AG04449 (cell line): ENCODE results near the gene ZC2HC1C.
"Not testable (repeated sequence)": the region's sequence is repeated elsewhere in the genome, so short reads cannot be mapped to it uniquely, and the experiment has no call there.

Source experiments
- CTCF ChIA-PET: fragments of 350-600 bp; formaldehyde crosslinking; extraction: SDS; loops from one replicate; lab custom pipeline; 2021; ENCODE audit warnings: antibody characterized with exemption; lab: Yijun Ruan, JAX
- POLR2A ChIA-PET: fragments of 400-600, 350-600 bp; formaldehyde crosslinking; extraction: SDS; loops from one replicate; lab custom pipeline; 2020; ENCODE audit warnings: antibody characterized with exemption, inconsistent platforms; lab: Yijun Ruan, JAX
- DNase-seq: peaks from one replicate; pipeline ENCODE4 v3.0.0-alpha.2; 2010; ENCODE audit warnings: low read depth, low spot score
- H3K4me3 ChIP-seq: 2 replicates; pipeline ENCODE4 v1.5.1; 2011; ENCODE audit warnings: low read depth, mild to moderate bottlenecking, control low read depth, low read length
- TF ChIP-seq, protein P1 (sequence below): IDR thresholded peaks from one replicate; pipeline ENCODE4 v1.5.1; 2011; ENCODE audit warnings: mild to moderate bottlenecking, moderate library complexity, low read length, control low read depth, inconsistent platforms; ENCODE audit not compliant: insufficient read depth; ENCODE audit errors: missing control alignments

Gene ZC2HC1C

DNA sequence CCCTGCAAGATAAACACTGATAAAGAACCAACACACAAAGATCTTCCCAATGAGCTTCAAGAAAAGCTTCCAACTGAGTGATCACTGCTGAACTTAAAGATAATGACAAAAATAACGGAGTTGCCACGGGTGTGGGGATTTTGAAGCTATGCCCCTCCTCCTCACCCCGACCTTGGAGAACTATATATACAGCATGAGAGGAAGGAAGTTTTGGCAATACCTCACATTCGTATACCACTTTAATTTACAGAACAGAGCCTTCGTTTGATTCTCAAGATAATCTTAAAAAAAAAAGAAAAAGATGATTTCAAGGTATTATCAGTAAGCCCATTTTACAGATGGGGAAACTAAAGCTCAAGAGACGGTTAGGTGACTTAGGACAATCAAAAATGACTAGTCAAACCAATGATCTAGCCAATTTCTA lies 56.7 kb downstream of the ZC2HC1C start:
- CTCF ChIA-PET = interaction anchor here (0.6 to 14.1 kb wide), 6 partner anchors 21 to 221 kb away, joined by 3 to 518 read pairs (median 3); no protein-coding TSS in a partner anchor
- DNase-seq = no peak
- POLR2A ChIA-PET = interaction anchor here (0.6 to 1.4 kb wide), 3 partner anchors 35 to 315 kb away, joined by 4 to 7 read pairs (median 4); no protein-coding TSS in a partner anchor
- TF ChIP-seq, protein P1, sequence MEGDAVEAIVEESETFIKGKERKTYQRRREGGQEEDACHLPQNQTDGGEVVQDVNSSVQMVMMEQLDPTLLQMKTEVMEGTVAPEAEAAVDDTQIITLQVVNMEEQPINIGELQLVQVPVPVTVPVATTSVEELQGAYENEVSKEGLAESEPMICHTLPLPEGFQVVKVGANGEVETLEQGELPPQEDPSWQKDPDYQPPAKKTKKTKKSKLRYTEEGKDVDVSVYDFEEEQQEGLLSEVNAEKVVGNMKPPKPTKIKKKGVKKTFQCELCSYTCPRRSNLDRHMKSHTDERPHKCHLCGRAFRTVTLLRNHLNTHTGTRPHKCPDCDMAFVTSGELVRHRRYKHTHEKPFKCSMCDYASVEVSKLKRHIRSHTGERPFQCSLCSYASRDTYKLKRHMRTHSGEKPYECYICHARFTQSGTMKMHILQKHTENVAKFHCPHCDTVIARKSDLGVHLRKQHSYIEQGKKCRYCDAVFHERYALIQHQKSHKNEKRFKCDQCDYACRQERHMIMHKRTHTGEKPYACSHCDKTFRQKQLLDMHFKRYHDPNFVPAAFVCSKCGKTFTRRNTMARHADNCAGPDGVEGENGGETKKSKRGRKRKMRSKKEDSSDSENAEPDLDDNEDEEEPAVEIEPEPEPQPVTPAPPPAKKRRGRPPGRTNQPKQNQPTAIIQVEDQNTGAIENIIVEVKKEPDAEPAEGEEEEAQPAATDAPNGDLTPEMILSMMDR = no peak
- H3K4me3 ChIP-seq = peak overlapping the region; percentile 75

GRCh38 chr14:75126679-75127473 lies 57.4 kb downstream of the ZC2HC1C start, which contains the start of gene NEK9:
Gene NEK9 (minus strand): TSS chr14:75127048. CDS start chr14:75126921, 127 bp downstream.
- peak within 1 kb of the TSS; percentile 75 for H3K4me3 ChIP-seq
- POLR2A ChIA-PET = interaction anchor here (0.5 to 1.4 kb wide), 6 partner anchors 36 to 316 kb away, joined by 4 to 7 read pairs (median 4); no protein-coding TSS in a partner anchor
- CTCF ChIA-PET = interaction anchor here (0.6 to 14.1 kb wide), 6 partner anchors 15 to 221 kb away, joined by 3 to 518 read pairs (median 4); no protein-coding TSS in a partner anchor

GRCh38 chr14:75127474-75127820 lies 58.0 kb downstream of the ZC2HC1C start:
- POLR2A ChIA-PET = interaction anchor here (0.5 to 1.4 kb wide), 3 partner anchors 168 to 240 kb away, joined by 5 to 7 read pairs (median 5); no protein-coding TSS in a partner anchor
- peak overlapping the region; percentile 75 for H3K4me3 ChIP-seq
- CTCF ChIA-PET = interaction anchor here (5.4 to 14.1 kb wide), 2 partner anchors 14 to 175 kb away, joined by 48 to 518 read pairs; no protein-coding TSS in a partner anchor
- DNase-seq = not testable (repeated sequence)

More at GRCh38 chr14:75126679-75127473, 57.4 kb downstream of the ZC2HC1C start, which contains the start of gene NEK9:
- DNase-seq = no peak
- TF ChIP-seq, protein P1 = no peak

GRCh38 chr14:75127903-75128595 lies 58.6 kb downstream of the ZC2HC1C start:
- no peak for DNase-seq
- TF ChIP-seq, protein P1 = no peak
- peak overlapping the region; percentile 75 for H3K4me3 ChIP-seq
- POLR2A ChIA-PET = interaction anchor here (1.3 kb wide), 1 partner anchor 151 kb away, joined by 3 read pairs; the partner anchor contains the start of gene FOS
- CTCF ChIA-PET = interaction anchor here (1.3 to 14.1 kb wide), 4 partner anchors 14 to 361 kb away, joined by 3 to 518 read pairs (median 26); no protein-coding TSS in a partner anchor

- CTCF ChIA-PET = interaction anchor here (1.3 to 14.1 kb wide), 4 partner anchors 13 to 360 kb away, joined by 3 to 518 read pairs (median 26); no protein-coding TSS in a partner anchor
- H3K4me3 ChIP-seq = no peak overlapping the region
- POLR2A ChIA-PET = interaction anchor here (1.3 kb wide), 1 partner anchor 150 kb away, joined by 3 read pairs; the partner anchor contains the start of gene FOS
- TF ChIP-seq, protein P1 = no peak
- no peak for DNase-seq
Observed at GRCh38 chr14:75128596-75128990, 59.2 kb downstream of the ZC2HC1C start.
